Measurements from ENCODE around the gene LRWD1. TPM values are rescaled to one million over a fixed set of nuclear protein-coding genes. Genes with fewer than 3 reads are reported as not detected.

LRWD1 gene
- total RNA-seq, 1 donor from 2014 or later, result 24.4 TPM

GRCh38 chr7:102433219-102434038, 31.4 kb upstream of the LRWD1 start, which contains the start of gene ORAI2:
Gene ORAI2, plus strand, starts transcription at chr7:102433575. Its CDS starts 5,382 bp downstream, at chr7:102438957.
- DNase-seq (ENCODE audit: low spot score in 2 of 2), result peak in 1 of 2 donors; percentile 87
- no peaks in the 10 kb centered on the region for H3K27me3 ChIP-seq
- peak within 1 kb of the TSS; percentile 74 to 76 for H3K4me3 ChIP-seq
- H3K4me1 ChIP-seq, result peaks cover 0 to 10% of the 10 kb centered on the region in 2 donors
- H3K9me3 ChIP-seq, result no peaks in the 10 kb centered on the region
- intact Hi-C loops (cut with DNase I), result loop anchor here (2.0 to 5.0 kb wide), 3 partner anchors 31 to 1216 kb away; partner anchors contain the start of genes ALKBH4, LRWD1, PLOD3 and PRKRIP1
- H3K27ac ChIP-seq, result peak within 1 kb of the TSS; percentile 44 to 65
- no peak for TF ChIP-seq CTCF (IDR thresholded peaks at IDR 0.05)
- H3K36me3 ChIP-seq, result no peaks in the 10 kb centered on the region

- Histone ChIP-seq H3K27me3 (no peaks in the 10 kb centered on the region), H3K36me3 (peaks cover 0 to 3% of the 10 kb centered on the region in 2 donors), H3K4me3 (peak overlapping the region; percentile 74 to 76), H3K9me3 (no peaks in the 10 kb centered on the region), H3K4me1 (peaks cover 0 to 10% of the 10 kb centered on the region in 2 donors), H3K27ac (peak overlapping the region in 1 of 2 donors; percentile 44)
- no peak for TF ChIP-seq CTCF (IDR thresholded peaks at IDR 0.05)
- DNase-seq (ENCODE audit: low spot score in 2 of 2), result peak in 1 of 2 donors; percentile 63
- intact Hi-C loops (cut with DNase I), result loop anchor here (5.0 kb wide), 2 partner anchors 37 to 1217 kb away; partner anchors contain the start of genes PLOD3, PRKRIP1 and ZNHIT1
These were observed 30.7 kb upstream of the LRWD1 start for GRCh38 chr7:102434039-102434486.

GRCh38 chr7:102436118-102436517, 28.7 kb upstream of the LRWD1 start:
- DNase-seq (ENCODE audit: low spot score in 2 of 2), result no peak
- no peak for TF ChIP-seq CTCF (IDR thresholded peaks at IDR 0.05)
- intact Hi-C loops (cut with DNase I), result no loop called here
- no peaks in the 10 kb centered on the region for H3K27me3 ChIP-seq
- H3K4me1 ChIP-seq, result peaks cover 0 to 10% of the 10 kb centered on the region in 2 donors
- no peaks in the 10 kb centered on the region for H3K9me3 ChIP-seq
- H3K27ac ChIP-seq, result no peak overlapping the region
- no peak overlapping the region for H3K4me3 ChIP-seq
- H3K36me3 ChIP-seq, result peaks cover 0 to 7% of the 10 kb centered on the region in 2 donors

- no peak for TF ChIP-seq CTCF (IDR thresholded peaks at IDR 0.05)
- Histone ChIP-seq H3K36me3 (peaks cover 0 to 7% of the 10 kb centered on the region in 2 donors), H3K4me1 (no peaks in the 10 kb centered on the region), H3K27me3 (no peaks in the 10 kb centered on the region), H3K9me3 (no peaks in the 10 kb centered on the region), H3K27ac (no peak overlapping the region), H3K4me3 (no peak overlapping the region)
- intact Hi-C loops (cut with DNase I), result no loop called here
- DNase-seq (ENCODE audit: low spot score in 2 of 2), result no peak
These were observed 24.6 kb upstream of the LRWD1 start for GRCh38 chr7:102439963-102440795.

- Histone ChIP-seq H3K4me1 (no peaks in the 10 kb centered on the region), H3K27ac (no peak overlapping the region), H3K4me3 (no peak overlapping the region), H3K9me3 (no peaks in the 10 kb centered on the region), H3K27me3 (no peaks in the 10 kb centered on the region), H3K36me3 (peaks cover 4 to 6% of the 10 kb centered on the region in 2 donors)
- no peak for TF ChIP-seq CTCF (IDR thresholded peaks at IDR 0.05)
- intact Hi-C loops (cut with DNase I), result no loop called here
- no peak for DNase-seq (ENCODE audit: low spot score in 2 of 2)
These were observed 19.7 kb upstream of the LRWD1 start for GRCh38 chr7:102444961-102445673.
